Measurements from ENCODE around the gene UBB. TPM values are rescaled to one million over a fixed set of nuclear protein-coding genes. Genes with fewer than 3 reads are reported as not detected.

UBB gene
- total RNA-seq, 1 experiment from 2014 or later, result 2,970 TPM

DNA sequence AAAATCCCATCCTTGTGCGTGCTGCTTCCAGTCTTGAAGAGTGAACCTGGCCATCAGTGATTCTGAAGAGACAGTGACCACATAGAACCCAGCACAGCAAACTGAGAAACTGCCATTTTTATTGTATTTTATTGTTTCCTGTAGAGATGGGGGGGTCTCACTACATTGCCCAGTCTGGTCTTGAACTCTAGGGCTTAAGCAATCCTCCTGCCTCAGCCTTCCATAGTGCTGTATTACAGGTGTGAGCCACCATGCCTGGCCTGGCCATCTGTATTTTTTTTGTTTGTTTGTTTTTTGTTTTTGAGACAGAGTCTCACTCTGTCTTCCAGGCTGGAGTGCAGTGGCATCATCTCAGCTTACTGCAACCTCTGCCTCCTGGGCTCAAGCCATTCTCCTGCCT is 41.5 kb upstream of the UBB start:
- no peaks in the 10 kb centered on the region for H3K9me2 ChIP-seq (replicated peaks; ENCODE audit: low read length)
- H2AFZ ChIP-seq (ENCODE audit: low read length), result no peak overlapping the region
- CTCF ChIA-PET, result no interaction called here
- intact Hi-C loops (cut with micrococcal nuclease), result no loop called here
- H3K27ac ChIP-seq (ENCODE audit: low read length), result peak overlapping the region; percentile 49
- peaks cover 8% of the 10 kb centered on the region; the same call in 1 of the 2 replicates for H3K4me1 ChIP-seq (ENCODE audit: insufficient read depth, low read length)
- H3F3A ChIP-seq (ENCODE audit: low read length, unreplicated experiment), result peaks cover 5% of the 10 kb centered on the region
- DNase-seq (no peak), ATAC-seq (peak; percentile 40)
- H3K9me3 ChIP-seq (ENCODE audit: low read length), result no peaks in the 10 kb centered on the region
- no peaks in the 10 kb centered on the region for H3K79me2 ChIP-seq (ENCODE audit: low read length)
- TF ChIP-seq, protein P1, sequence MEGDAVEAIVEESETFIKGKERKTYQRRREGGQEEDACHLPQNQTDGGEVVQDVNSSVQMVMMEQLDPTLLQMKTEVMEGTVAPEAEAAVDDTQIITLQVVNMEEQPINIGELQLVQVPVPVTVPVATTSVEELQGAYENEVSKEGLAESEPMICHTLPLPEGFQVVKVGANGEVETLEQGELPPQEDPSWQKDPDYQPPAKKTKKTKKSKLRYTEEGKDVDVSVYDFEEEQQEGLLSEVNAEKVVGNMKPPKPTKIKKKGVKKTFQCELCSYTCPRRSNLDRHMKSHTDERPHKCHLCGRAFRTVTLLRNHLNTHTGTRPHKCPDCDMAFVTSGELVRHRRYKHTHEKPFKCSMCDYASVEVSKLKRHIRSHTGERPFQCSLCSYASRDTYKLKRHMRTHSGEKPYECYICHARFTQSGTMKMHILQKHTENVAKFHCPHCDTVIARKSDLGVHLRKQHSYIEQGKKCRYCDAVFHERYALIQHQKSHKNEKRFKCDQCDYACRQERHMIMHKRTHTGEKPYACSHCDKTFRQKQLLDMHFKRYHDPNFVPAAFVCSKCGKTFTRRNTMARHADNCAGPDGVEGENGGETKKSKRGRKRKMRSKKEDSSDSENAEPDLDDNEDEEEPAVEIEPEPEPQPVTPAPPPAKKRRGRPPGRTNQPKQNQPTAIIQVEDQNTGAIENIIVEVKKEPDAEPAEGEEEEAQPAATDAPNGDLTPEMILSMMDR (conservative IDR thresholded peaks at IDR 0.05; ENCODE audit: low read depth, low read length), result no peak
- TF ChIP-seq EZH2 (IDR thresholded peaks at IDR 0.05; ENCODE audit: low read length, unreplicated experiment) (no peak), EZH2phosphoT487 (IDR thresholded peaks at IDR 0.05; ENCODE audit: borderline replicate concordance, low read length) (no peak)
- H4K20me1 ChIP-seq (ENCODE audit: low read length), result no peaks in the 10 kb centered on the region
- no peak overlapping the region for H3K9ac ChIP-seq (ENCODE audit: low read length)
- H3K4me2 ChIP-seq (ENCODE audit: low read length), result no peak overlapping the region
- no peak overlapping the region for H3K4me3 ChIP-seq (ENCODE audit: low read length)
- H3K27me3 ChIP-seq (ENCODE audit: low read length), result no peaks in the 10 kb centered on the region
- POLR2A ChIA-PET (ENCODE audit: unreplicated experiment), result no interaction called here
- H3K36me3 ChIP-seq (ENCODE audit: low read depth, low read length), result peaks cover 6% of the 10 kb centered on the region; the same call in 1 of the 2 replicates
- BruUV-seq (replicated peaks), result no TSS peak

DNA sequence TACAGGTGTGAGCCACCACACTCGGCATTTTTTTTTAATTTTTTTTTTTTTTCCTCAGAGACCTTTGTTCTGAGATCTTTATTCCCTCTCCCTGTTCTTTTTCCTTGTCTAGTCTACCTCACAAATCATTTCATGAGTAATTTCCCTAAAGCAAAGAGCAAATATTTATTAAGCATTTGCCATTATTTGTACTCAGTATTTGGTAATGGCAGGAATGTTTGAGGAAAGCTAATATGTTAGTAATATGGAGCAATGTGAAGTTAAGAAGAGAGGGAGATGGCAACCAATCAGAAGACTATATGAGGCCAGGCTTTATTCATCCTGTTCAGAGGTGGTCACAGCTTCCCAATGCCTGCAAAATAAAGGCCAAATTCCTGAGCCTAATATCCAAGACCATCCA is 40.9 kb upstream of the UBB start:
- BruUV-seq (replicated peaks), result no TSS peak
- DNase-seq, result peak; percentile 86
- H3K27ac ChIP-seq (ENCODE audit: low read length), result peak overlapping the region; percentile 49

DNA sequence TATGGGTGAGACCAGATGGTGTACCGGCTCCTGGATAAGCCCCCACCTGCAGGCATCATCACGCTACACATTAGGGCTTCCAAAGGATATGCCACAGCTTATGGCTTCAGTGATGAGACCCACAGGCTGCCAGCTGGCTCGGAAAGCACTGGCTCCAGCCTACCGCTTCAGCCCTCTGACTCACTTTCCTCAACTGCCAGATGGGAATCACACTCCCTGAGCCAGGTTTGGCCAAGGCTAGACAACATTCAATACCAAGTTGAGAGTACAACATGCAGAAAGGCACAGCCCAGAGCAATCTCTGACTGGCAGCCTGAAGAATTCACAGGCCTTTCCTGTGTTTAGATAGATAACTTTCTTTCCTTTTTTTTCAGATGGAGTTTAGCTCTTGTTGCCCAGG is 37.9 kb upstream of the UBB start:
- BruUV-seq (replicated peaks), result no TSS peak

More for the DNA sequence above, 40.9 kb upstream of the UBB start:
- H3K9ac ChIP-seq (ENCODE audit: low read length), result no peak overlapping the region
- peaks cover 5% of the 10 kb centered on the region for H3F3A ChIP-seq (ENCODE audit: low read length, unreplicated experiment)
- ChIA-PET POLR2A (ENCODE audit: unreplicated experiment) (no interaction called here), CTCF (no interaction called here)
- no peak overlapping the region for H2AFZ ChIP-seq (ENCODE audit: low read length)
- H3K4me3 ChIP-seq (ENCODE audit: low read length), result no peak overlapping the region
- H3K9me3 ChIP-seq (ENCODE audit: low read length), result no peaks in the 10 kb centered on the region
- H3K9me2 ChIP-seq (replicated peaks; ENCODE audit: low read length), result no peaks in the 10 kb centered on the region
- TF ChIP-seq, protein P1 (conservative IDR thresholded peaks at IDR 0.05; ENCODE audit: low read depth, low read length), result no peak
- TF ChIP-seq EZH2 (IDR thresholded peaks at IDR 0.05; ENCODE audit: low read length, unreplicated experiment), result no peak
- TF ChIP-seq EZH2phosphoT487 (IDR thresholded peaks at IDR 0.05; ENCODE audit: borderline replicate concordance, low read length), result no peak
- no peaks in the 10 kb centered on the region for H3K27me3 ChIP-seq (ENCODE audit: low read length)
- intact Hi-C loops (cut with micrococcal nuclease), result no loop called here
- H3K36me3 ChIP-seq (ENCODE audit: low read depth, low read length), result peaks cover 6% of the 10 kb centered on the region; the same call in 1 of the 2 replicates
- H3K79me2 ChIP-seq (ENCODE audit: low read length), result no peaks in the 10 kb centered on the region
- H3K4me2 ChIP-seq (ENCODE audit: low read length), result no peak overlapping the region
- no peaks in the 10 kb centered on the region for H4K20me1 ChIP-seq (ENCODE audit: low read length)
- H3K4me1 ChIP-seq (ENCODE audit: insufficient read depth, low read length), result peaks cover 8% of the 10 kb centered on the region; the same call in 1 of the 2 replicates
- ATAC-seq, result peak; percentile 89

More for the DNA sequence above, 37.9 kb upstream of the UBB start:
- Histone ChIP-seq H3K36me3 (ENCODE audit: low read depth, low read length) (peaks cover 6% of the 10 kb centered on the region; the same call in 1 of the 2 replicates), H3K4me1 (ENCODE audit: insufficient read depth, low read length) (peaks cover 8% of the 10 kb centered on the region; the same call in 1 of the 2 replicates), H3K27me3 (ENCODE audit: low read length) (no peaks in the 10 kb centered on the region), H3K79me2 (ENCODE audit: low read length) (no peaks in the 10 kb centered on the region), H3K9me3 (ENCODE audit: low read length) (no peaks in the 10 kb centered on the region), H2AFZ (ENCODE audit: low read length) (no peak overlapping the region), H3K9me2 (replicated peaks; ENCODE audit: low read length) (no peaks in the 10 kb centered on the region), H4K20me1 (ENCODE audit: low read length) (no peaks in the 10 kb centered on the region), H3K4me2 (ENCODE audit: low read length) (no peak overlapping the region), H3K27ac (ENCODE audit: low read length) (no peak overlapping the region), H3K9ac (ENCODE audit: low read length) (no peak overlapping the region), H3F3A (ENCODE audit: low read length, unreplicated experiment) (peaks cover 5% of the 10 kb centered on the region), H3K4me3 (ENCODE audit: low read length) (no peak overlapping the region)
- POLR2A ChIA-PET (ENCODE audit: unreplicated experiment), result no interaction called here
- DNase-seq, result peak; percentile 13
- CTCF ChIA-PET, result no interaction called here
- no peak for ATAC-seq
- TF ChIP-seq EZH2phosphoT487 (IDR thresholded peaks at IDR 0.05; ENCODE audit: borderline replicate concordance, low read length) (no peak), EZH2 (IDR thresholded peaks at IDR 0.05; ENCODE audit: low read length, unreplicated experiment) (no peak)
- TF ChIP-seq, protein P1 (conservative IDR thresholded peaks at IDR 0.05; ENCODE audit: low read depth, low read length), result no peak
- intact Hi-C loops (cut with micrococcal nuclease), result no loop called here
